IPS-NIHi7 (cell line): ENCODE measurements around the gene PACRG.
A peak's percentile ranks its signal among the peaks of the same experiment; 100 is the strongest.

Experiments
- DNase-seq: peaks from one replicate; pipeline ENCODE4 v3.0.0; 2012; ENCODE audit warnings: mixed read lengths; ENCODE audit errors: extremely low spot score

The PACRG gene

GRCh38 chr6:163352011-163352685 is 624.4 kb downstream of the PACRG start:
- no peak for DNase-seq

- no peak for DNase-seq
Observed at GRCh38 chr6:163352966-163353365, 625.2 kb downstream of the PACRG start.

DNA sequence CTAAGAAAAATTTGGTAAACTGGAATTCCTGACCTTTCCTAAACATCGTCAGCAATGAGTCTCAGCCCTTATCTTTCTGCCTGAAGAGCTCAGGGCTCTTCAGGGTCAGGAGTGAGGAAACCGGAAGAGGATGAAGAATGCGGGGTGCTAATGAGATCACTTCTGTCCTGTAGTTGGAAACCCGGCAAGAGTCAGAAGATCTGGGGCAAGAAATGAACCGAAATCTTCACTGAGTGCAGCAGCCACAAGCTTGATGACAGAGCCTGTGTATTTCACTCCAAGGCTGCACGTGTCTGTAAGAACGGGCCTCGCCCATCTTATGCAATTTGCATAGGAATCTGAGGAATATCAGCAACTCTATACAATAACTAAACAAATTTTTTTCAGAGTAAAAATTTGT is 626.3 kb downstream of the PACRG start:
- no peak for DNase-seq

DNA sequence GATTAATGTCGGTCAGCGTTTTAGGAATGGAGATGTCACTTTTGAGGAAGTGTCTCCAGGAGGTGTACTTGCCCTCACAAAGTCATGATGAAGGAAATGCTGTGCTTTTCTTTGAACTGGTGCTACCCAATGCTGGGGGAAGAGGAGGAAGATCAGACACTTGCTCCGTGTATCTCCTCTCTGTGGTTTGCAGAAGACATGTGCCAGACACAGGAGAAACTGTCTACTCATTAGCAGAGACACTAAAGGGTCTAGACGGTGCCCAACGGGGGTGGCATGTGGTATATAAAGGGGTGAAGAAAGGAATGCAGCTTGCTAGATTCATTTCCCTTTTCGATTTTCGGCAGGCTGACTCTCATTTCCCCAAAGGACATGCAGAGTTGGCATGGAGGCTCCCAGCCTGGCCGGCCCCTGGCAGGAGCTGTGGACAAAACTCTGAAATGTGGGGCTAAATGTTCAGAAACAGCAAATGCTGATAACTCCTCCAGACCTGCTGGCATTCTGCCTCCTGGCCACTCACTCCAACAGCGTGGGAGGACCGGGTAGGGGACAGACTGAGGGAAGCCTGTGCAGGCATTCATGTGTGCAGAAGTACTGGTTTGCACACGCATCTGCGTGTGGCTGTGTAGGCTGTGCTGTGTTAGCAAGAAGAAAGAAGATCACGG is 627.1 kb downstream of the PACRG start:
- no peak for DNase-seq

DNA sequence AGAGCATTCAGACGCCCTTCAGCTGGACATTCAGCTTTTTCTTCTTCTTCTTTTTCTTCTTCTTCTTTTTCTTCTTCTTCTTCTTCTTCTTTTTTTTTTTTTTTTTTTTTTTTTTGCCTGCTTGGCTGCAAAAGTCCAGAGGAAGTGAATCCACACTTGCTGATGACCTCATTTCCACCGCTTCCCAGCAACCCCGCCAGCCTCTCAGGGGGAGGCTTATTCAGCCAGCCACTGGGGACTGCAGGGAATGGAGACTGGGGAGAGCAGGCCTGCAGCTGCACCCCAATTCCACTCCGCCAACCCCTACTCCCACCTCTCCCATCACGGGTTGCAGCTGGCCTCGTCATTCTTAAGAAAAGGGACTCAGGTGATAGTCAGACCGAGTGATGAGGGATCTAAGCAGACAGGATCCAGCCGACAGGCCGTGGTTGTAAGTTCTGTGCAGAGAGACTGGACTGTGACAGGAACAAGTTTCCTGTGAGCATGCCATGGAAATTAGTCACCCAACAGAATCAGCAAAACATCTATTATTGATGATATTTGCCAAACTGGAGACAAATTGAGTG is 627.7 kb downstream of the PACRG start:
- no peak for DNase-seq

DNA sequence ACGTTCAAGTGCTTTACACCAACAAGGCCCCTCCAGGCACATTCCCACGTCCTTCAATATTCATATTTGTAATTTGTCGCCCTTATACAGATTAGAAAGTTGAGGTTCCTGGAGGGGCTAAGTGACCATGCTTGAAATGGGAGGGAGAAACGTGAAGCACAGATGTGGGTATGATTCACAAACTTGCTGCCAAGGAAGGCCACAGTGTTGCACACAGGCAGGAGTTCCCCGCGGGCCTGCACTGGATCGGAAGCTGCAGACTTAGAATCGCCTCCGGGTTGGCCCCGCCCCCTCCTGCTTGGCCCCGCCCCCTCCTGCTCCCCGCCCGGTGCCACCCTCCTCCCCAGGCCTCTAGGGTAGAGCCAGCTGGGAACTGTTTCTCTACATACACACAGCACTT is 628.5 kb downstream of the PACRG start:
- DNase-seq = peak; percentile 85

- DNase-seq = no peak
Observed at GRCh38 chr6:163356743-163357142, 629.0 kb downstream of the PACRG start.

- DNase-seq = no peak
Observed at GRCh38 chr6:163364641-163365040, 636.9 kb downstream of the PACRG start.
